CD4-positive, CD25-positive, alpha-beta regulatory T cell (primary cell): ENCODE results near the gene DHX38. TPM values are rescaled to one million over a fixed set of nuclear protein-coding genes. Genes with fewer than 3 reads are reported as not detected.

ENCODE experiments used
- ATAC-seq, 2 donors: fragments of 150-1000 bp; cut with Tn5 transposase; one replicate each; pipeline ENCODE4 v1.10.0; 2021; ENCODE audit warnings: low read depth in 2 of 2, moderate number of reproducible peaks in 2 of 2, moderate library complexity in 1 of 2
- DNase-seq, 3 donors: peaks; one replicate each; pipeline versions ENCODE4 v3.0.0 to v3.0.0-alpha.2; 2012 to 2022; ENCODE audit warnings: mixed read lengths in 1 of 3
- H3K27ac ChIP-seq: one replicate; pipeline ENCODE4 v1.7.0; 2013; ENCODE audit warnings: mild to moderate bottlenecking, low read length; ENCODE audit not compliant: insufficient read depth, poor library complexity, severe bottlenecking
- H3K27me3 ChIP-seq: one replicate; pipeline ENCODE4 v1.7.0; 2013; ENCODE audit warnings: low read length; ENCODE audit not compliant: control insufficient read depth, insufficient read depth
- H3K36me3 ChIP-seq: one replicate; pipeline ENCODE4 v1.7.0; 2013; ENCODE audit warnings: mild to moderate bottlenecking, low read length, moderate library complexity; ENCODE audit not compliant: control insufficient read depth, insufficient read depth
- H3K4me1 ChIP-seq: 2 replicates; pipeline ENCODE4 v1.7.0; 2013; ENCODE audit warnings: mild to moderate bottlenecking, low read length; ENCODE audit not compliant: insufficient read depth, control insufficient read depth, poor library complexity, severe bottlenecking
- H3K4me3 ChIP-seq: one replicate; pipeline ENCODE4 v1.7.0; 2013; ENCODE audit warnings: low read depth, mild to moderate bottlenecking, low read length, moderate library complexity
- H3K9me3 ChIP-seq, 2 experiments: 1 replicate in 1 of 2; 2 replicates in 1 of 2; pipeline ENCODE4 v1.7.0; 2013; ENCODE audit warnings: low read length in 2 of 2, mild to moderate bottlenecking in 1 of 2, moderate library complexity in 1 of 2; ENCODE audit not compliant: control insufficient read depth in 2 of 2
- H3K27ac Mint-ChIP-seq, 3 donors: one replicate each; pipeline ENCODE4 v1.8.0; 2020 to 2022; ENCODE audit warnings: mild to moderate bottlenecking in 3 of 3, mixed read lengths in 3 of 3, moderate library complexity in 2 of 3
- H3K27me3 Mint-ChIP-seq: one replicate; pipeline ENCODE4 v1.8.0; 2022; ENCODE audit warnings: mild to moderate bottlenecking, mixed read lengths
- H3K36me3 Mint-ChIP-seq: one replicate; pipeline ENCODE4 v1.8.0; 2020; ENCODE audit warnings: mixed read lengths
- H3K4me1 Mint-ChIP-seq, 4 donors: one replicate each; pipeline ENCODE4 v1.8.0; 2020 to 2022; ENCODE audit warnings: mixed read lengths in 4 of 4, mild to moderate bottlenecking in 1 of 4
- H3K4me3 Mint-ChIP-seq, 4 donors: one replicate each; pipeline ENCODE4 v1.8.0; 2020 to 2022; ENCODE audit warnings: mild to moderate bottlenecking in 4 of 4, mixed read lengths in 4 of 4, moderate library complexity in 3 of 4
- H3K9me3 Mint-ChIP-seq, 7 donors: one replicate each; pipeline ENCODE4 v1.8.0; 2020 to 2022; ENCODE audit warnings: mixed read lengths in 7 of 7, mild to moderate bottlenecking in 3 of 7, moderate library complexity in 2 of 7
- polyA plus RNA-seq, 4 donors: library from polyadenylated mRNA; unstranded; fragments of 300-500 nt; fragmentation: Illumina TruSeq; gene quantifications; one replicate each; pipeline ENCODE4 v1.2.3, GENCODE V29; 2021
- total RNA-seq: library from RNA; stranded (reverse); gene quantifications from one replicate; pipeline ENCODE4 v1.2.3, GENCODE V29; 2022

The DHX38 gene
- total and polyA plus RNA-seq, 5 donors from 2014 or later, result 19.9 to 113 (median 24.5) TPM

GRCh38 chr16:72091217-72091616 is 2.4 kb upstream of the DHX38 start:
- Mint-ChIP-seq H3K4me1 (peaks cover 27 to 55% (median 42%) of the 10 kb centered on the region in 4 donors), H3K9me3 (peaks cover 0 to 1% (median 0%) of the 10 kb centered on the region in 7 donors), H3K36me3 (peaks cover 28% of the 10 kb centered on the region), H3K4me3 (peak overlapping the region; percentile 62 to 99 (median 97)), H3K27ac (peak overlapping the region; percentile 0 to 66 (median 17)), H3K27me3 (no peaks in the 10 kb centered on the region)
- H3K9me3 ChIP-seq, result no peaks in the 10 kb centered on the region
- ATAC-seq (no peak), DNase-seq (no peak)
- no peaks in the 10 kb centered on the region for H3K27me3 ChIP-seq
- peaks cover 42% of the 10 kb centered on the region for H3K4me1 ChIP-seq
- peak overlapping the region; percentile 2 for H3K4me3 ChIP-seq
- H3K27ac ChIP-seq, result no peak overlapping the region
- peaks cover 43% of the 10 kb centered on the region for H3K36me3 ChIP-seq

- Histone ChIP-seq H3K9me3 (no peaks in the 10 kb centered on the region), H3K36me3 (peaks cover 44% of the 10 kb centered on the region), H3K4me1 (peaks cover 42% of the 10 kb centered on the region), H3K27ac (peak overlapping the region; percentile 95), H3K27me3 (no peaks in the 10 kb centered on the region), H3K4me3 (peak overlapping the region; percentile 89)
- DNase-seq (peak in 1 of 3 donors; percentile 18), ATAC-seq (peak; percentile 7 to 8)
- Mint-ChIP-seq H3K9me3 (no peaks in the 10 kb centered on the region), H3K4me3 (peak overlapping the region; percentile 95 to 99 (median 98)), H3K27me3 (no peaks in the 10 kb centered on the region), H3K4me1 (peaks cover 27 to 68% (median 43%) of the 10 kb centered on the region in 4 donors), H3K36me3 (peaks cover 40% of the 10 kb centered on the region), H3K27ac (peak overlapping the region; percentile 98 to 99 (median 99))
Observed at GRCh38 chr16:72092832-72093447, 707 bp upstream of the DHX38 start.

- ATAC-seq (no peak), DNase-seq (peak in 1 of 3 donors; percentile 36)
- Histone ChIP-seq H3K36me3 (peaks cover 45% of the 10 kb centered on the region), H3K4me3 (peak overlapping the region; percentile 89), H3K4me1 (peaks cover 42% of the 10 kb centered on the region), H3K27me3 (no peaks in the 10 kb centered on the region), H3K9me3 (no peaks in the 10 kb centered on the region), H3K27ac (peak overlapping the region; percentile 95)
- Mint-ChIP-seq H3K27me3 (no peaks in the 10 kb centered on the region), H3K4me3 (peak overlapping the region; percentile 95 to 99 (median 98)), H3K9me3 (no peaks in the 10 kb centered on the region), H3K36me3 (peaks cover 41% of the 10 kb centered on the region), H3K4me1 (peaks cover 27 to 73% (median 45%) of the 10 kb centered on the region in 4 donors), H3K27ac (peak overlapping the region; percentile 98 to 99 (median 99))
Observed at GRCh38 chr16:72094266-72094610, 591 bp downstream of the DHX38 start.

- Mint-ChIP-seq H3K4me1 (peaks cover 0 to 41% (median 19%) of the 10 kb centered on the region in 4 donors), H3K4me3 (peak overlapping the region in 2 of 4 donors; percentile 28 to 45), H3K27ac (no peak overlapping the region), H3K9me3 (no peaks in the 10 kb centered on the region), H3K27me3 (no peaks in the 10 kb centered on the region), H3K36me3 (peaks cover 59% of the 10 kb centered on the region)
- H3K27ac ChIP-seq, result no peak overlapping the region
- ATAC-seq, result no peak
- no peaks in the 10 kb centered on the region for H3K9me3 ChIP-seq
- peaks cover 21% of the 10 kb centered on the region for H3K4me1 ChIP-seq
- H3K36me3 ChIP-seq, result peaks cover 79% of the 10 kb centered on the region
- no peaks in the 10 kb centered on the region for H3K27me3 ChIP-seq
- no peak for DNase-seq
- no peak overlapping the region for H3K4me3 ChIP-seq
Observed at GRCh38 chr16:72098936-72099335, 5.3 kb downstream of the DHX38 start.

- Mint-ChIP-seq H3K27me3 (no peaks in the 10 kb centered on the region), H3K4me3 (peak overlapping the region in 2 of 4 donors; percentile 28 to 45), H3K9me3 (no peaks in the 10 kb centered on the region), H3K36me3 (peaks cover 59% of the 10 kb centered on the region), H3K27ac (no peak overlapping the region), H3K4me1 (peaks cover 0 to 39% (median 17%) of the 10 kb centered on the region in 4 donors)
- Histone ChIP-seq H3K36me3 (peaks cover 84% of the 10 kb centered on the region), H3K4me1 (peaks cover 17% of the 10 kb centered on the region), H3K27ac (no peak overlapping the region), H3K27me3 (no peaks in the 10 kb centered on the region), H3K4me3 (no peak overlapping the region), H3K9me3 (no peaks in the 10 kb centered on the region)
- peak; percentile 19 to 72 (median 50) for DNase-seq
- peak; percentile 74 to 82 for ATAC-seq
Observed at GRCh38 chr16:72099377-72099818, 5.8 kb downstream of the DHX38 start.

- Histone ChIP-seq H3K9me3 (no peaks in the 10 kb centered on the region), H3K36me3 (peaks cover 98% of the 10 kb centered on the region), H3K4me1 (no peaks in the 10 kb centered on the region), H3K27ac (no peak overlapping the region), H3K4me3 (no peak overlapping the region), H3K27me3 (no peaks in the 10 kb centered on the region)
- Mint-ChIP-seq H3K36me3 (peaks cover 66% of the 10 kb centered on the region), H3K4me1 (peaks cover 0 to 22% (median 4%) of the 10 kb centered on the region in 4 donors), H3K4me3 (peak overlapping the region in 1 of 4 donors; percentile 84), H3K9me3 (no peaks in the 10 kb centered on the region), H3K27me3 (no peaks in the 10 kb centered on the region), H3K27ac (no peak overlapping the region)
- ATAC-seq (no peak), DNase-seq (no peak)
Observed at GRCh38 chr16:72101195-72101594, 7.5 kb downstream of the DHX38 start.

- no peaks in the 10 kb centered on the region for H3K9me3 Mint-ChIP-seq
- H3K4me1 Mint-ChIP-seq, result no peaks in the 10 kb centered on the region
- H3K4me3 ChIP-seq, result no peak overlapping the region
- no peak overlapping the region for H3K27ac Mint-ChIP-seq
- DNase-seq (no peak), ATAC-seq (no peak)
- H3K27me3 ChIP-seq, result no peaks in the 10 kb centered on the region
- H3K36me3 ChIP-seq, result peaks cover 99% of the 10 kb centered on the region
- no peaks in the 10 kb centered on the region for H3K27me3 Mint-ChIP-seq
- H3K36me3 Mint-ChIP-seq, result peaks cover 68% of the 10 kb centered on the region
- H3K27ac ChIP-seq, result no peak overlapping the region
- H3K4me3 Mint-ChIP-seq, result no peak overlapping the region
- no peaks in the 10 kb centered on the region for H3K9me3 ChIP-seq
- H3K4me1 ChIP-seq, result no peaks in the 10 kb centered on the region
Observed at GRCh38 chr16:72104905-72105304, 11.3 kb downstream of the DHX38 start.

- DNase-seq (no peak), ATAC-seq (no peak)
- H3K27ac ChIP-seq, result no peak overlapping the region
- H3K4me3 ChIP-seq, result no peak overlapping the region
- Mint-ChIP-seq H3K27me3 (no peaks in the 10 kb centered on the region), H3K27ac (no peak overlapping the region), H3K36me3 (peaks cover 73% of the 10 kb centered on the region), H3K9me3 (no peaks in the 10 kb centered on the region), H3K4me1 (no peaks in the 10 kb centered on the region), H3K4me3 (no peak overlapping the region)
- H3K4me1 ChIP-seq, result no peaks in the 10 kb centered on the region
- no peaks in the 10 kb centered on the region for H3K27me3 ChIP-seq
- peaks cover 99% of the 10 kb centered on the region for H3K36me3 ChIP-seq
- H3K9me3 ChIP-seq, result no peaks in the 10 kb centered on the region
Observed at GRCh38 chr16:72105978-72106377, 12.3 kb downstream of the DHX38 start.
